ENCODE measurements around the gene LYZL1.
A peak's percentile ranks its signal among the peaks of the same experiment; 100 is the strongest.
"Not testable (repeated sequence)": the region's sequence is repeated elsewhere in the genome, so short reads cannot be mapped to it uniquely, and the experiment has no call there.

Gene LYZL1

GRCh38 chr10:29265210-29265768, 23.6 kb upstream of the LYZL1 start:
- no peak for DNase-seq

- no peak for DNase-seq
These were observed 22.2 kb upstream of the LYZL1 start for GRCh38 chr10:29266641-29267040.

GRCh38 chr10:29268011-29268410, 20.9 kb upstream of the LYZL1 start:
- no peak for DNase-seq

- no peak for DNase-seq
These were observed 19.4 kb upstream of the LYZL1 start for GRCh38 chr10:29269486-29269885.

DNA sequence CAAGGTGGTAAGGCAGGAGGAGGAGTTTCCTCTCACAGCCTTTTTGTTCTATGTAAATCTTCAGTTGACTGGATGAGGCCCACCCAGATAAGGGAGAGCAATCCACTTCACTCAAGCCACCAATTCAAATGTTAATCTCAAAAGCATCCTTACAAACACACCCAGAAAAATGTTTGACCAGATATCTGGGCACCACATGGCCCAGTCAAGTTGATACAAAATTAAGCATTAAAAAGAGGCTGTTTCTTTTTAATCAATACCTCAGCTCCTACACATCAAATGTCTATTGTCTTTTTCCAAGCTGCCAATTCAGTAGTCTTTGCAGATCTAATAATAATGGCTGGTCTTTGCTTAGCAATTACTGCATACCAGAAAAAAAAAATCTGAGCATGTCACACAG, 18.0 kb upstream of the LYZL1 start:
- DNase-seq: no peak

DNA sequence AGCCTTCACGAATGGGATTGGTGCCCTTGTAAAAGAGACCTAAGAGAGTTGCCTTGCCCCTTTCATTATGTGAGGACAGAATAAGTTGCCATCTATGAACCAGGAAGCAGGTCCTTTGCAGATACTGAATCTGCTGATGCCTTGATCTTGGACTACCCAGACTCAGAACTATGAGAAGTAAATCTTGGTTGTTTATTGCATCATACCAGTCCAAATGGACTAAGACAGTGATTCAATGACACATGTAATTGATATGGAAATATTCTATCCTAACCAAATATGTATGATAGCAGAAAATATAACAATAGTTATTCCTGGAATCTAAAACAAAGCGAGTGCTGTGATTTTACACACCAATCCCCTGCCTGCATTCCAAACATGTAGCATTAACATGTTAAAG, 17.0 kb upstream of the LYZL1 start:
- DNase-seq: no peak

DNA sequence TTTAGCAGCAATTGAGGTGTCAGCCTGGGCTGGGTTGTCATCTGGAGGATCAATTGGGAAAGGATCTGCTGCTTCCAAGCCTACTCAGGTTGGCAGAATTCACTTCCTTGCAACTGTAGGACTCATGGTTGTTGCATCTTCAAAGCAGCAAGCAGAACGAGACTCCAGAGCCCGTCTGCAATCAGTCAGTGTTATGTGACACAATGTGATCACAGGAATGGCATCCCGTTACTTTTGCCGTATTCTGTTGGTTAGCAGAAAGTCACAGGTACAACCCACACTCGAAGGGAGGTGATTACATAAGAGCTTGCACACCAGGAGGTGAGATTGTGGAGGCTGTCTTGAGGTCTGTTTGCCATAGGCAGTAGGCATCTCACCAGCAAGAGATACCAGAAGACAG, 15.4 kb upstream of the LYZL1 start:
- no peak for DNase-seq

DNA sequence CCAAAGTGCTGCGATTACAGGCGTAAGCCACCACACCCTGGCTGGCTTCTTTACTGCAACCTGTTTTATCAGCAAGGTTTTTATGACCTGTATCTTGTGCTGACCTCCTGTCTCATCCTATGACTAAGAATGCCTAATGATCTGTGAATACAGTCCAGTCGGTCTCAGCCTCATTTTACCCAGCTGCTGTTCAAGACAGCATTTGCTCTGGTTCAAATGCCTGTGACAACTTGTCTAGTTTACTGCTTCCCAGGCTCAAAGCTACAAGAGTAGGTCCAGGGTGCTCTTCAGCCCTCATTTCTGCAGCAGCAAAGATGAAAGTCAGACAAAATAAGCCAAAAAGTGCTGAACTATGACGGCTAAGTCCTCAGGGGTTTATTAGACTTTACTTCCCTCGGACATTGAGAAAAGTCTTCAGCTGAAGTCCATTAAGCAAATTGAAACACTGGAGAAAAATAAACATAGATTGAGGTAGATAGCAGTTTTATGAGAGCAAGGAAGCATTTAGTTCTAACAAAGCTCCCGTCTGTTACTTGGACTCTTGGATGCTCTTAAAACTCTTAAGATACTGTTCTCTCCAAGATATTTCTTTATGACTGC, 12.5 kb upstream of the LYZL1 start:
- DNase-seq: no peak

DNA sequence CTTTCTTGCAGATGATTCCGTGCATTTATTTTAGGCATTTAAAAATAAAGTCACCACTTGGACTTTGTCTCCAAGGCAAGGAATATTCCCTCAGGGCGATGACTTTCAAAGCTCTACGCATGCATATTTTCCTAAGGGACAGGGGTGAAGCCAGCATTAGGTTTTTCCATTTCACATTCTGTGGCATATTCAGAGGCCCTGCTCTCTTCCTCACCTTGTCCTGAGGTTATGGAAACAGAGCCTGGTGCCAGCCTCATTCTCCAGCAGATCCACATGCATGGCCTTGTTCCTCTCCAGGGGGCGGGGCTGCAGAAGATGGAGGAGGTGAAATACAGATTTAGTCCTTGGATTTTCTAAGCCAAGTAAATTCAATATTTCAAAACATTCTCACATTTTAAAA, 11.6 kb upstream of the LYZL1 start:
- no peak for DNase-seq

- DNase-seq: no peak
These were observed 8.9 kb upstream of the LYZL1 start for GRCh38 chr10:29279779-29280487.

DNA sequence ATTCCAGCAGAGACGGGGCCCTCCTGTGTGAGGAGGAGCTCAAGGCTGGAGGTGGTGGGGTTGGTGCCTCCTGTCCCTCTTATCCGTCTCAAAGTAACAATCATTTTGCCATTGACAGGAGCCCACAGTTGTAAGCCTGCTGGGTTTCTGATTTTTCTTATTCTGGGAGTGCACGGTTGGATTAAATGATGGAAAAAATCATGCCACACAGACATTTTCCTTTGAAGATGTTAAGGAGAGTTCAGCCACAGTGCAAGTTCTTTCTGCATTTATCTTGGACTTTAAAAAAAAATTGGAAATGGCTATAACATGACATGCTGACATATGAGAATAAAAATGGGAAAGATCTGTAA, 8.4 kb upstream of the LYZL1 start:
- DNase-seq: no peak

GRCh38 chr10:29285624-29286051, 3.2 kb upstream of the LYZL1 start:
- no peak for DNase-seq

- DNase-seq: no peak
These were observed 1.2 kb upstream of the LYZL1 start for GRCh38 chr10:29287635-29288034.

DNA sequence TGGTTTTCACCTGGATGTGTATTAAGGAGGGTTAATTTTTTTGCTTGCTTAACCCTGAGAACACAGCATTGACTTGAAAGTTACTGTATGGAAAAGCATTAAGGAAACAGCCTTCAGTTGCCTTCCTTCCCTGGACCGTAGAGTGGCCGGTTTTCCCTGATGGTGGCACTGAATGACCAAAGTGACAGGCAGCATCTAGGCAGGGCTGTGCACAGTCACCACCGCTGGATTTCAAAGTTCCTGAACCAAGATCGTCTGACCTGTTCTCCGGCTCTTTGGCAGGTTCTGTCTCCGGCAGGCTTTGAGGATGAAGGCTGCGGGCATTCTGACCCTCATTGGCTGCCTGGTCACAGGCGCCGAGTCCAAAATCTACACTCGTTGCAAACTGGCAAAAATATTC, 2.7 kb downstream of the LYZL1 start:
- not testable (repeated sequence) for DNase-seq

DNA sequence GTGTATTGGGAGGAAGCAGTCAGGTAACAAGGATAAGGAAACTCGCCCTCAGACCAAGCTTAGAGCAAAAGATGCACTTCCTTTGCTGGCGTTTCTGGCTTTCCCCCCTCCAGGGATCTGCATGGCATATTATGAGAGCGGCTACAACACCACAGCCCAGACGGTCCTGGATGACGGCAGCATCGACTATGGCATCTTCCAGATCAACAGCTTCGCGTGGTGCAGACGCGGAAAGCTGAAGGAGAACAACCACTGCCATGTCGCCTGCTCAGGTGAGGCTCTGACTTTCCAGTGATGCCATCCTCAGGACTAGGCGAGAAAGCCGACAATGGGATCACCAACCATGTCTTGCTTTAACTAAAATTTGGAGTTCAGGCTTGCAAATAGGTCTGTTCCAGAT, 3.5 kb downstream of the LYZL1 start:
- DNase-seq: not testable (repeated sequence)

DNA sequence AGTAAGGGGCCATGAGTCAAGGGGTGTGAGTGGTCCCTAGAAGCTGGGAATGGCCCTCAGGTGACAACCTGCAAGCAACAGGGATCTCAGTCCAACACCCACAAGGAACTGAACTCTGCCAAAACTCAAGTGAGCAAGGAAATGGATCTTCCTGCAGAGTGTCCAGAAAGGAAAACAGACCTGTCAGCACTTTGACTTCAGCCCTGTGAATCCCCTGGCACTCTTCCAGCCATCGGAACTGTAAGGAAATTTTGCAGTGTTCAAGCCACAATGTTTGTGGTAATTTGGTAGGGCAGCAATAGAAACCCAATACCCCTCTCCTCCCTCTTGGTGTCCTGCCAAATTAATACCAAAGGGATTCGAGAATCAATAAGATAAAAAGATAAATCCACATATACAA, 6.9 kb downstream of the LYZL1 start:
- no peak for DNase-seq

GRCh38 chr10:29297678-29298077, 8.8 kb downstream of the LYZL1 start:
- DNase-seq: no peak

- DNase-seq: no peak
These were observed 12.6 kb downstream of the LYZL1 start for GRCh38 chr10:29301359-29301910.

DNA sequence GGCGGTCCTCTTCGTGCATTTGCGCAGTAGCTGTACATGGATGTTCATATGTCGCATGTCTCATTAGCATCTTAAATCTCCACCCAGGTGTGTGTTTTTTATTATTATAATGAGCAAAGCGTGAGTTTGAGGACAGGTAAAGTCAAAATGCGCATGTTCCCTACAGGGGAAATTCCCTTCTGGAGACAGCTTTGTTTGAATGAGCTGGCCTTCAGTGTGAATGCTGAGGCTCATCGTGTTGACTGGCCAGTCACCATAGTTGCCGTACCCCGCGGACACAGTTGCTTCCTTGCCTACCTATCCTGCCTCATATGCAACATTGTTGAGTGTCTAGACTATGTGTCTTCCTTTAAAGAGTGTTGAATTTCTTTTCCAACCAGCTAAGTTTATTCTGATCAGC, 13.6 kb downstream of the LYZL1 start:
- DNase-seq: no peak

GRCh38 chr10:29304264-29304994, 15.6 kb downstream of the LYZL1 start:
- DNase-seq: peak; percentile 26

DNA sequence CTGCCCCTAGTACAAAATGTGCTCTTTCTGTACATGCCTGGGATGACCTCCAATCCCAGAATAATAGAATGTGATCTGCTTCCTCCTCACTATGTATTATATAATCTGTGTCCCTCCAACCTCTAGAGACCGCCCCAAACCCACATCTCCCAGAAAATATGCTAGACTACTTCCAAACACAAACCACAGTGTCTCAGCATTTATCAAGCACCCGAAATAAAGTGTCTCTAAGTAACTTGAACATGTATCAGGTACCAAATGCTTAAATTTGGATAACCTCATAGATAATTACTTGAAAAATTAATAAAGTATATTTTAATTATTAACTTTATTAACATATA, 16.1 kb downstream of the LYZL1 start:
- DNase-seq: no peak

DNA sequence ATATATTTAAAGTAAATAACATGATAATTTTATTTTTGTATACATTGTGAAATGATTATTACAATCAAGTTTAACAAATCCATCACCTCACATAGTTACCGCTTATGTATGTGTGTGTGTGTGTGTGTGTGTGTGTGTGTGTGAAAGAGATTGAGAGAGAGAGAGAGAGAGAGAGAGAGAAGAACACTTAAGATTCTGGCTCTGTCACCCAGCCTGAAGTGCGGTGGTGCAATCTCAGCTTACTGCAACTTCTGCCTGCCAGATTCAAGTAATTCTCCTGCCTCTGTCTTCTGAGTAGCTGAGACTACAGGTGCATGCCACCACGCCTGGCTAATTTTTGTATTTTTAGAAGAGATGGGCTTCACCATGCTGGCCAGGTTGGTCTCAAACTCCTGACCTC, 17.8 kb downstream of the LYZL1 start:
- DNase-seq: no peak

GRCh38 chr10:29308142-29308541, 19.3 kb downstream of the LYZL1 start:
- DNase-seq: not testable (repeated sequence)

DNA sequence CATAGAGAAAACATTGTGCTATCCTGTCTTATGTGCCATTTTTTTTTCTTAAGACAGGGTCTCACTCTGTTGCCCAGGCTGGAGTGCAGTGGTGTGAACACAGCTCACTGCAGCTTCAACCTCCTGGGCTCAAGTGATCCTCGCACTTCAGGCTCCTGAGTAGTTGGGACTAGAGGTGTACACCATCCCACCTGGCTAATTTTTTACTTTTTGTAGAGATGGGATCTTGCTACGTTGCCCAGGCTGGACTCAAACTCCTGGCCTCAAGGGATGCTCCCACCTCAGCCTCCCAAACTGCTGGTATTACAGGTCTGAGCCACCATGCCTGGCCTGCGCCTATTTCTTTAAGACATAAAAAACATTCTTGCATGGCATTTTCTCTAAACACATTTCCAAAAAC, 20.6 kb downstream of the LYZL1 start:
- no peak for DNase-seq
